Measurements from ENCODE around the gene ADGRV1. TPM values are rescaled to one million over a fixed set of nuclear protein-coding genes. Genes with fewer than 3 reads are reported as not detected.
"Not testable (repeated sequence)": the region's sequence is repeated elsewhere in the genome, so short reads cannot be mapped to it uniquely, and the experiment has no call there.

Gene ADGRV1
- polyA plus RNA-seq, 4 donors = 2.6 to 2.9 (median 2.7) TPM; not detected in 1

DNA sequence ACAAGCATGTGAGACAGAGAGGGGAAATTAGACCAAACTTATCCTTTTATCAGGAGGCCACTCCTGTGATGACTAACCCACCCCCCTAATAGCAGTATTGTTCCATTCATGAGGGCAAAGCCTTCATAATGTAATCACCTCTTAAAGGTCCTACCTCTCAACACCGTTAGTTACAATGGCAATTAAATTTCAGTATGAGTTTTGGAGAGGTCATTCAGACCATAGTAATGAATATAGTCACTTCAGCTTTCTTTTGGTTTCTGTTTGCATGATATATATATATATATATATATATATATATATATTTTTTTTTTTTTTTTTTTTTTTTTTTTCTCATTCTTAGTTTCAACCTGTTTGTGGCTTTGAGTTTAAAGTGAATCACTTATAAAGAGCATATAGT is 10.5 kb downstream of the ADGRV1 start:
- Histone ChIP-seq H3K9me3 (ENCODE audit: control insufficient read depth in 2 of 2, insufficient read depth in 1 of 2, low read depth in 1 of 2, low read length in 1 of 2) (no peaks in the 10 kb centered on the region), H3K4me1 (ENCODE audit: control insufficient read depth in 3 of 3, insufficient read depth in 2 of 3, low read depth in 1 of 3, low read length in 2 of 3) (no peaks in the 10 kb centered on the region), H3K27ac (ENCODE audit: low read depth in 1 of 3, low read length in 2 of 3) (no peak overlapping the region), H3K27me3 (ENCODE audit: control insufficient read depth in 3 of 3, insufficient read depth in 3 of 3, low read length in 3 of 3) (no peaks in the 10 kb centered on the region), H3K36me3 (ENCODE audit: control insufficient read depth in 3 of 3, insufficient read depth in 2 of 3, low read depth in 1 of 3, low read length in 3 of 3) (no peaks in the 10 kb centered on the region), H3K4me3 (ENCODE audit: low read depth in 1 of 3, low read length in 3 of 3) (no peak overlapping the region)
- DNase-seq = no peak
- no peak for FAIRE-seq
- 58 to 74% (median 67%) methylated on average over 1 of the region's 1 CpG for WGBS, 3 donors

DNA sequence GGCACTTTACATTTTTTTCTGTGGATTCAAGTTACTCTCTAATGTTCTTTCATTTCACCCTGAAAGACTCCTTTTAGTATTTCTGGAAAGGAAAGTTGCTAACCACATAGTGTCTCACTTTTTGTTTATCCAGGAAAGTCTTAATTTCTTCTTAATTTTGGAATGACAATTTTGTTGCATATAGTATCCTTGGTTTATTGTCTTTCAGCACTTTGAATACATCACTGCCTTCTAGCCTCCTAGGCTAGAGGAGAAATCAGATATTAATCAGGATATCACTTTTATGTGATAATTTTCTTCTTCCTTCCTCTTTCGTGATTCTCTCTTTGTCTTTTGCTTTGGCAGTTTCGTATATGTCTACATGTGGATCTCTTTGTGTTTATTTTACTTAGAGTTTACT is 11.4 kb downstream of the ADGRV1 start:
- H3K27ac ChIP-seq (ENCODE audit: low read depth in 1 of 3, low read length in 2 of 3) = no peak overlapping the region
- DNase-seq (no peak), FAIRE-seq (no peak)
- H3K9me3 ChIP-seq (ENCODE audit: control insufficient read depth in 2 of 2, insufficient read depth in 1 of 2, low read depth in 1 of 2, low read length in 1 of 2) = no peaks in the 10 kb centered on the region
- H3K4me3 ChIP-seq (ENCODE audit: low read depth in 1 of 3, low read length in 3 of 3) = no peak overlapping the region
- H3K27me3 ChIP-seq (ENCODE audit: control insufficient read depth in 3 of 3, insufficient read depth in 3 of 3, low read length in 3 of 3) = no peaks in the 10 kb centered on the region
- H3K4me1 ChIP-seq (ENCODE audit: control insufficient read depth in 3 of 3, insufficient read depth in 2 of 3, low read depth in 1 of 3, low read length in 2 of 3) = no peaks in the 10 kb centered on the region
- 79 to 83% (median 80%) methylated on average over 2 of the region's 2 CpGs for WGBS, 3 donors
- H3K36me3 ChIP-seq (ENCODE audit: control insufficient read depth in 3 of 3, insufficient read depth in 2 of 3, low read depth in 1 of 3, low read length in 3 of 3) = no peaks in the 10 kb centered on the region

DNA sequence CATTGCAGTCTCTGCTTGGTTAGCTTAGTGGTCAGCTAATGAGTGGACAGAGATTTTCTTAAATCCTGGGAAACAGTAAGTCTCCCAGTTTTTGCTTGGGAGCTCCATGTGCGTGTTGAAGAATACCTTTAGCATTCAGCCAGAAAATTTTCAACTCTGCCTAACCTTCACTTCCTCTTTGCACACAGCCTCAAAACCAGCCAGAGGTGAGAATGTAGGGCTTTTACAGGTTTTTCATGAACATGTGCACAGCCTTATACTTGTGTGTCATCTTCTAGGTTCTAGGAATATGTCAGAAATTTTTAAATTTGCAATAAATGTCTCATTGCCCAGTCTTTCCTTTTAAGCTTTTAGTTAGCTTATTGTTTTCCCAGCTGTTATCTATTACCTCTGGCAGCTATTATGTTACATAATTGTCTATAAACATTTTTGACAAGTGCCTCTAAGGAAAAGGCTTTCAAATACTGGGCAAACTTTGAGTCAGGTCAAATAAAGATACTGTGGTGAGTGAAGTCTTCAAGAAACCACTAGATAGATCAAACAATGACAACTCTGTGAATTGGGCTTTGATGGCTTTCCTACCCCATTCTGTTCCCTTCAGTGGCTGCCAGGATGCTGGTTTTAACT is 12.7 kb downstream of the ADGRV1 start:
- Histone ChIP-seq H3K36me3 (ENCODE audit: control insufficient read depth in 3 of 3, insufficient read depth in 2 of 3, low read depth in 1 of 3, low read length in 3 of 3) (no peaks in the 10 kb centered on the region), H3K27ac (ENCODE audit: low read depth in 1 of 3, low read length in 2 of 3) (no peak overlapping the region), H3K4me3 (ENCODE audit: low read depth in 1 of 3, low read length in 3 of 3) (no peak overlapping the region), H3K4me1 (ENCODE audit: control insufficient read depth in 3 of 3, insufficient read depth in 2 of 3, low read depth in 1 of 3, low read length in 2 of 3) (no peaks in the 10 kb centered on the region), H3K27me3 (ENCODE audit: control insufficient read depth in 3 of 3, insufficient read depth in 3 of 3, low read length in 3 of 3) (no peaks in the 10 kb centered on the region), H3K9me3 (ENCODE audit: control insufficient read depth in 2 of 2, insufficient read depth in 1 of 2, low read depth in 1 of 2, low read length in 1 of 2) (no peaks in the 10 kb centered on the region)
- 56 to 89% (median 74%) methylated on average over 1 of the region's 1 CpG for WGBS, 3 donors
- no peak for DNase-seq
- no peak for FAIRE-seq

- no peaks in the 10 kb centered on the region for H3K27me3 ChIP-seq (ENCODE audit: control insufficient read depth in 3 of 3, insufficient read depth in 3 of 3, low read length in 3 of 3)
- H3K9me3 ChIP-seq (ENCODE audit: control insufficient read depth in 2 of 2, insufficient read depth in 1 of 2, low read depth in 1 of 2, low read length in 1 of 2) = no peaks in the 10 kb centered on the region
- FAIRE-seq = no peak
- 89 to 95% (median 92%) methylated on average over 5 of the region's 5 CpGs for WGBS, 3 donors
- no peaks in the 10 kb centered on the region for H3K36me3 ChIP-seq (ENCODE audit: control insufficient read depth in 3 of 3, insufficient read depth in 2 of 3, low read depth in 1 of 3, low read length in 3 of 3)
- no peak overlapping the region for H3K4me3 ChIP-seq (ENCODE audit: low read depth in 1 of 3, low read length in 3 of 3)
- no peaks in the 10 kb centered on the region for H3K4me1 ChIP-seq (ENCODE audit: control insufficient read depth in 3 of 3, insufficient read depth in 2 of 3, low read depth in 1 of 3, low read length in 2 of 3)
- no peak overlapping the region for H3K27ac ChIP-seq (ENCODE audit: low read depth in 1 of 3, low read length in 2 of 3)
- DNase-seq = no peak
Measured at GRCh38 chr5:90575712-90576111, 17.1 kb downstream of the ADGRV1 start.

GRCh38 chr5:90576566-90576965 is 18.0 kb downstream of the ADGRV1 start:
- 66 to 79% (median 75%) methylated on average over 3 of the region's 3 CpGs for WGBS, 3 donors
- not testable (repeated sequence) for H3K9me3 ChIP-seq (ENCODE audit: control insufficient read depth in 2 of 2, insufficient read depth in 1 of 2, low read depth in 1 of 2, low read length in 1 of 2); H3K27ac ChIP-seq (ENCODE audit: low read depth in 1 of 3, low read length in 2 of 3); FAIRE-seq; H3K36me3 ChIP-seq (ENCODE audit: control insufficient read depth in 3 of 3, insufficient read depth in 2 of 3, low read depth in 1 of 3, low read length in 3 of 3); DNase-seq; H3K4me1 ChIP-seq (ENCODE audit: control insufficient read depth in 3 of 3, insufficient read depth in 2 of 3, low read depth in 1 of 3, low read length in 2 of 3); H3K4me3 ChIP-seq (ENCODE audit: low read depth in 1 of 3, low read length in 3 of 3); H3K27me3 ChIP-seq (ENCODE audit: control insufficient read depth in 3 of 3, insufficient read depth in 3 of 3, low read length in 3 of 3)

DNA sequence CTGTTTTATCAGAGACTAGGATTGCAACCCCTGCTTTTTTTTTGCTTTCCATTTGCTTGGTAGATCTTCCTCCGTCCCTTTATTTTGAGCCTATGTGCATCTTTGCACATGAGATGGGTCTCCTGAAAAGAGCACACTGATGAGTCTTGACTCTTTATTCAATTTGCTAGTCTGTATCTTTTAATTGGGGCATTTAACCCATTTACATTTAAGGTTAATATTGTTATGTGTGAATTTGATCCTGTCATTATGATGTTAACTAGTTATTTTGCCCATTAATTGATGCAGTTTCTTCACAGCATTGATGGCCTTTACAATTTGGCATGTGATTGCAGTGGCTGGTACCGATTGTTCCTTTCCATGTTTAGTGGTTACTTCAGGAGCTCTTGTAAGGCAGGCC is 21.3 kb downstream of the ADGRV1 start:
- not testable (repeated sequence) for FAIRE-seq; H3K36me3 ChIP-seq (ENCODE audit: control insufficient read depth in 3 of 3, insufficient read depth in 2 of 3, low read depth in 1 of 3, low read length in 3 of 3); H3K27me3 ChIP-seq (ENCODE audit: control insufficient read depth in 3 of 3, insufficient read depth in 3 of 3, low read length in 3 of 3); H3K4me1 ChIP-seq (ENCODE audit: control insufficient read depth in 3 of 3, insufficient read depth in 2 of 3, low read depth in 1 of 3, low read length in 2 of 3); DNase-seq; H3K4me3 ChIP-seq (ENCODE audit: low read depth in 1 of 3, low read length in 3 of 3); H3K9me3 ChIP-seq (ENCODE audit: control insufficient read depth in 2 of 2, insufficient read depth in 1 of 2, low read depth in 1 of 2, low read length in 1 of 2); H3K27ac ChIP-seq (ENCODE audit: low read depth in 1 of 3, low read length in 2 of 3)
- 82 to 88% (median 88%) methylated on average over 2 of the region's 2 CpGs for WGBS, 3 donors

- FAIRE-seq (no peak), DNase-seq (no peak)
- H3K27ac ChIP-seq (ENCODE audit: low read depth in 1 of 3, low read length in 2 of 3) = no peak overlapping the region
- no peaks in the 10 kb centered on the region for H3K36me3 ChIP-seq (ENCODE audit: control insufficient read depth in 3 of 3, insufficient read depth in 2 of 3, low read depth in 1 of 3, low read length in 3 of 3)
- no peaks in the 10 kb centered on the region for H3K4me1 ChIP-seq (ENCODE audit: control insufficient read depth in 3 of 3, insufficient read depth in 2 of 3, low read depth in 1 of 3, low read length in 2 of 3)
- H3K9me3 ChIP-seq (ENCODE audit: control insufficient read depth in 2 of 2, insufficient read depth in 1 of 2, low read depth in 1 of 2, low read length in 1 of 2) = no peaks in the 10 kb centered on the region
- H3K27me3 ChIP-seq (ENCODE audit: control insufficient read depth in 3 of 3, insufficient read depth in 3 of 3, low read length in 3 of 3) = no peaks in the 10 kb centered on the region
- 50 to 69% (median 52%) methylated on average over 2 of the region's 2 CpGs for WGBS, 3 donors
- H3K4me3 ChIP-seq (ENCODE audit: low read depth in 1 of 3, low read length in 3 of 3) = no peak overlapping the region
Measured at GRCh38 chr5:90581956-90582355, 23.4 kb downstream of the ADGRV1 start.

DNA sequence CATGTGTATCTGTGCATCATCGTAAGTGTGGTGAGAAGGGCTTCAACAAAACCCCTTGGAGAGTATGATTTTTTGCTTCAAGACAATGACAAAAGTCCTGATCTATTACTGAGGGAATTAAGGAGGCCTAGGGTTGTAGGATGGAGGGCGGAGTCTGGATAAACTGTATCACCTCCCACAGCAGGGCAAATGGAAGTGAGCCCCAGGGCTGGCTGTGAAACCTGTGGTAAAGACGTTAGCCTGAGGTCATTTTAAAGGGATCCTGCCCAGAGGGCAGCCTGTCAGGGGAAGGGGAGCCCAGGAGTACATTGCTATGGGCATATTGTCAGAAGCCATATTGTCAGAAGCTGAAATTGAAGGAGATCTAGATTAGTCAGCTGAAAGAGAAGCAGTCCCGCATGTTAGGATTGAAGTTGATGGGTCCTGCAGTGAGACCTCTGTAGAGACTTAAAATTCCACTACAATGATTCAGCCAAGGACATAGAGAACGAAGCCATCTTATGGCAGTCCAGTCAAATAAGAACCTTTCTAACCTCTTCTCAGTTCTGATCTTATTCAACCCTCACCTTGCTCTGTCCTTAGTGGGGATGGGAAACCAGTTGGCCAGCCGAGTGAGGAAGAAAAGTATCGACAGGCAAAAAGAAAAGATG is 26.9 kb downstream of the ADGRV1 start:
- Histone ChIP-seq H3K4me1 (ENCODE audit: control insufficient read depth in 3 of 3, insufficient read depth in 2 of 3, low read depth in 1 of 3, low read length in 2 of 3) (no peaks in the 10 kb centered on the region), H3K27me3 (ENCODE audit: control insufficient read depth in 3 of 3, insufficient read depth in 3 of 3, low read length in 3 of 3) (no peaks in the 10 kb centered on the region), H3K36me3 (ENCODE audit: control insufficient read depth in 3 of 3, insufficient read depth in 2 of 3, low read depth in 1 of 3, low read length in 3 of 3) (no peaks in the 10 kb centered on the region), H3K9me3 (ENCODE audit: control insufficient read depth in 2 of 2, insufficient read depth in 1 of 2, low read depth in 1 of 2, low read length in 1 of 2) (no peaks in the 10 kb centered on the region), H3K4me3 (ENCODE audit: low read depth in 1 of 3, low read length in 3 of 3) (no peak overlapping the region), H3K27ac (ENCODE audit: low read depth in 1 of 3, low read length in 2 of 3) (no peak overlapping the region)
- FAIRE-seq = no peak
- DNase-seq = no peak
- 75 to 84% (median 80%) methylated on average over 7 of the region's 7 CpGs for WGBS, 3 donors

DNA sequence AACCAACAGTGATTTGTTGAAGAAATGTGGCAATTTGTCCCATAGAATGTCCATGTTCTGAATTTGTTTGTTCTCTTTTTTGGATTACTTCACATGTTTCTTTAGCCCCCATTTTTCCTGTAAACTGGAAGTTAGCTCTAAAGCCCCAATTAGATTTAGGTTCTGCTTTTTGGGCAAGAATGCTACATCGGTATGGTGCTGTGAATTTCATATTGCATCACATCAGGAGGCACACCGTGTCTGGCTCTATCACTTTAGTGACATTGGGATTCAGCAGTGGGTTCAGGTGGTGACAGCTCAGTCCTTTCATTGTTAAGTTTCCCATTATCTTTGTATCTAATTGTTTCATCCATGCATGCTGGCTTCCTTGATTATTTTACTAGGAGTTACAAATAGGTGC is 27.9 kb downstream of the ADGRV1 start:
- H3K36me3 ChIP-seq (ENCODE audit: control insufficient read depth in 3 of 3, insufficient read depth in 2 of 3, low read depth in 1 of 3, low read length in 3 of 3) = no peaks in the 10 kb centered on the region
- H3K9me3 ChIP-seq (ENCODE audit: control insufficient read depth in 2 of 2, insufficient read depth in 1 of 2, low read depth in 1 of 2, low read length in 1 of 2) = no peaks in the 10 kb centered on the region
- WGBS, 3 donors = 85 to 86% (median 85%) methylated on average over 2 of the region's 2 CpGs
- H3K4me3 ChIP-seq (ENCODE audit: low read depth in 1 of 3, low read length in 3 of 3) = no peak overlapping the region
- DNase-seq (no peak), FAIRE-seq (no peak)
- H3K27me3 ChIP-seq (ENCODE audit: control insufficient read depth in 3 of 3, insufficient read depth in 3 of 3, low read length in 3 of 3) = no peaks in the 10 kb centered on the region
- H3K4me1 ChIP-seq (ENCODE audit: control insufficient read depth in 3 of 3, insufficient read depth in 2 of 3, low read depth in 1 of 3, low read length in 2 of 3) = no peaks in the 10 kb centered on the region
- no peak overlapping the region for H3K27ac ChIP-seq (ENCODE audit: low read depth in 1 of 3, low read length in 2 of 3)
